ENCODE data around the gene SH3GL3. TPM values are rescaled to one million over a fixed set of nuclear protein-coding genes. Genes with fewer than 3 reads are reported as not detected.

Gene SH3GL3
- total and polyA plus RNA-seq, 2 of the 4 experiments (the other 2 are of a cell fraction), result not detected

DNA sequence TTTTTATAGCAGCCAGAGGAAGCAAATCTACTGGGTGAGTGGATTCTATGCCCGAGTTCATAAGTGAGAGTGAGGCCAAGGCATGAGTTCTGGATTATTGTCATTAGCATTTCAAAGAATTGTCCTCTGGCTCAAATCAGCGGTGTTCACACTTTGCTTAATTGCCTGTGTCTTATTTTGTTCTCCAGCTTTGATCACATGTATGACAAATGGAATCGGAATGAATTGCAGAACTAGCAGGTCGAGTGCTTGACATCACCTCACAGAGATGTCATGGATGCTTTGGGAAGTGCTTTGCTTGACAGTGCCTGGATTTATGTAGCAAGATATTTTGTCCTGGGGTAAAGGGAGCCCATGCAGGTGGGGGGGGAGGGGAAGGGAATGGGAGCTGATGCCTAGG is 68.0 kb downstream of the SH3GL3 start:
- H3K23ac ChIP-seq (ENCODE audit: low read depth, low read length), result no peak overlapping the region
- no peak overlapping the region for H2BK5ac ChIP-seq (ENCODE audit: low read depth, low read length, poor library complexity, severe bottlenecking)
- no peaks in the 10 kb centered on the region for H3K9me1 ChIP-seq (ENCODE audit: insufficient read depth, low read length)
- H2AFZ ChIP-seq (replicated peaks; ENCODE audit: low read length, poor library complexity), result no peak overlapping the region
- H3K18ac ChIP-seq (ENCODE audit: low read depth, low read length), result no peak overlapping the region
- intact Hi-C loops (cut with micrococcal nuclease) (no loop called here), dilution Hi-C loops (cut with HindIII; ENCODE audit: low sequenced_read_pairs, unreplicated experiment) (no loop called here), in situ Hi-C loops (cut with MboI; ENCODE audit: low sequenced_read_pairs) (no loop called here)
- no CpG with 5 or more reads among the region's 4 CpGs for WGBS, 2 experiments (ENCODE audit: extremely low coverage in 2 of 2, insufficient read length in 1 of 2)
- H3K79me1 ChIP-seq (ENCODE audit: low read depth in 1 of 2, low read length in 2 of 2), result no peaks in the 10 kb centered on the region
- TF ChIP-seq BHLHE40 (IDR thresholded peaks at IDR 0.05; ENCODE audit: low read depth, low read length) (no peak), USF2 (IDR thresholded peaks at IDR 0.05; ENCODE audit: low read depth, low read length) (no peak), RFX5 (IDR thresholded peaks at IDR 0.05; ENCODE audit: low read depth, low read length) (no peak), MAZ (IDR thresholded peaks at IDR 0.05; ENCODE audit: borderline replicate concordance, low read depth, low read length) (no peak), RCOR1 (IDR thresholded peaks at IDR 0.05; ENCODE audit: insufficient replicate concordance, low read length) (no peak), MAFK (IDR thresholded peaks at IDR 0.05; ENCODE audit: low read depth, low read length) (no peak), POLR2A (IDR thresholded peaks at IDR 0.05; ENCODE audit: low read depth, low read length) (no peak), SMC3 (IDR thresholded peaks at IDR 0.05; ENCODE audit: low read depth, low read length) (no peak), CHD1 (IDR thresholded peaks at IDR 0.05; ENCODE audit: low read depth, low read length) (no peak), FOS (IDR thresholded peaks at IDR 0.05; ENCODE audit: low read depth, low read length) (no peak), CEBPB (IDR thresholded peaks at IDR 0.05; ENCODE audit: low read depth, low read length) (no peak), RAD21 (IDR thresholded peaks at IDR 0.05; ENCODE audit: low read length) (no peak)
- TF ChIP-seq, protein P1, sequence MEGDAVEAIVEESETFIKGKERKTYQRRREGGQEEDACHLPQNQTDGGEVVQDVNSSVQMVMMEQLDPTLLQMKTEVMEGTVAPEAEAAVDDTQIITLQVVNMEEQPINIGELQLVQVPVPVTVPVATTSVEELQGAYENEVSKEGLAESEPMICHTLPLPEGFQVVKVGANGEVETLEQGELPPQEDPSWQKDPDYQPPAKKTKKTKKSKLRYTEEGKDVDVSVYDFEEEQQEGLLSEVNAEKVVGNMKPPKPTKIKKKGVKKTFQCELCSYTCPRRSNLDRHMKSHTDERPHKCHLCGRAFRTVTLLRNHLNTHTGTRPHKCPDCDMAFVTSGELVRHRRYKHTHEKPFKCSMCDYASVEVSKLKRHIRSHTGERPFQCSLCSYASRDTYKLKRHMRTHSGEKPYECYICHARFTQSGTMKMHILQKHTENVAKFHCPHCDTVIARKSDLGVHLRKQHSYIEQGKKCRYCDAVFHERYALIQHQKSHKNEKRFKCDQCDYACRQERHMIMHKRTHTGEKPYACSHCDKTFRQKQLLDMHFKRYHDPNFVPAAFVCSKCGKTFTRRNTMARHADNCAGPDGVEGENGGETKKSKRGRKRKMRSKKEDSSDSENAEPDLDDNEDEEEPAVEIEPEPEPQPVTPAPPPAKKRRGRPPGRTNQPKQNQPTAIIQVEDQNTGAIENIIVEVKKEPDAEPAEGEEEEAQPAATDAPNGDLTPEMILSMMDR (conservative IDR thresholded peaks at IDR 0.05; ENCODE audit: low read depth, low read length), result no peak
- no TSS peak for BruUV-seq (replicated peaks)
- H3K4me1 ChIP-seq (ENCODE audit: control insufficient read depth, insufficient read depth, low read length), result no peaks in the 10 kb centered on the region
- no peaks in the 10 kb centered on the region for H3K27me3 ChIP-seq (ENCODE audit: control insufficient read depth, insufficient read depth, low read length)
- no peak overlapping the region for H3K4me2 ChIP-seq (ENCODE audit: low read depth, low read length)
- H3K56ac ChIP-seq (ENCODE audit: extremely low read depth, insufficient read depth, low read length), result no peak overlapping the region
- H3K9ac ChIP-seq (ENCODE audit: low read depth, low read length), result no peak overlapping the region
- no peaks in the 10 kb centered on the region for H3K36me3 ChIP-seq (ENCODE audit: control insufficient read depth, insufficient read depth, low read length)
- no peak overlapping the region for H3K4ac ChIP-seq (ENCODE audit: low read depth, low read length)
- ChIA-PET CTCF (no interaction called here), POLR2A (ENCODE audit: unreplicated experiment) (no interaction called here)
- H2AK5ac ChIP-seq (ENCODE audit: low read depth, low read length), result no peak overlapping the region
- DNase-seq, result no peak
- no peak overlapping the region for H3K4me3 ChIP-seq (ENCODE audit: insufficient read depth, low read depth, low read length)
- H3K9me3 ChIP-seq (ENCODE audit: control insufficient read depth, insufficient read depth, low read length), result no peaks in the 10 kb centered on the region
- no peak overlapping the region for H2BK120ac ChIP-seq (ENCODE audit: low read depth, low read length)
- no peaks in the 10 kb centered on the region for H4K20me1 ChIP-seq (ENCODE audit: insufficient read depth, low read length)
- H4K91ac ChIP-seq (ENCODE audit: insufficient read depth, low read depth, low read length), result no peak overlapping the region
- no peak for ATAC-seq (ENCODE audit: low read depth)
- no peak overlapping the region for H2BK15ac ChIP-seq (ENCODE audit: low read depth, low read length)
- H3K27ac ChIP-seq (ENCODE audit: insufficient read depth, low read length), result no peak overlapping the region
- no peak overlapping the region for H4K5ac ChIP-seq (ENCODE audit: low read depth, low read length)
- no peak overlapping the region for H2AK9ac ChIP-seq (replicated peaks; ENCODE audit: low read depth, low read length, poor library complexity)
- H3K14ac ChIP-seq (replicated peaks; ENCODE audit: low read depth, low read length), result no peak overlapping the region
- no peak overlapping the region for H2BK20ac ChIP-seq (ENCODE audit: low read depth, low read length)
- H4K8ac ChIP-seq (ENCODE audit: low read depth in 2 of 2, low read length in 2 of 2), result no peak overlapping the region
